HG02642 (cell line): Measurements from ENCODE around the gene HOXC13.

Experiments
- ATAC-seq: cut with Tn5 transposase; IDR thresholded peaks from one replicate; pipeline ENCODE4 v1.9.1; 2021; ENCODE audit warnings: mild to moderate bottlenecking; ENCODE audit not compliant: unreplicated experiment, poor library complexity

HOXC13 gene

GRCh38 chr12:53938326-53939140 lies at the start of gene HOXC13:
Gene HOXC13, plus strand, starts transcription at chr12:53938831. Its CDS starts 76 bp downstream, at chr12:53938907.
- ATAC-seq = no peak

- ATAC-seq = no peak
Observed at GRCh38 chr12:53890081-53890480, 48.5 kb upstream of the HOXC13 start.

- no peak for ATAC-seq
Observed at GRCh38 chr12:53892762-53893395, 45.8 kb upstream of the HOXC13 start.

DNA sequence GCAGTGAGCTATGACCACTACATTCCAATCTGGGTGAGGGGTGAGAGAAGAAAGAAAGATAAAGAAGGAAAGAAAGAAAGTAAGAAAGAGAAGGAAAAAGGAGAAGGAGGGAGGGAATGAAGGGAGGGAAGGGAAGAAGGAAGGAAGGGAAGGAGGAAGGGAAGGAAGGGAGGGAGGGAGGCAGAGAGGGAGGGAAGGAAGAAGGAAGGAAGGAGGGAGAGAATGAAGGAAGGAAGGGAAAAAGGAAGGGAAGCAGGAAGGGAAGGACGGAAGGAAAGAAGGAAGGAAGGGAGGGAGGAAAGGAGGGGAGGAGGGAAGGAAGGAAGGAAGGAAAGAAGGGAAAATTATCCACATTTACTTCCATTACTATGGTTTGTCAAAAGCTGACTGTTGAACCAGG lies 39.4 kb upstream of the HOXC13 start:
- ATAC-seq = no peak

DNA sequence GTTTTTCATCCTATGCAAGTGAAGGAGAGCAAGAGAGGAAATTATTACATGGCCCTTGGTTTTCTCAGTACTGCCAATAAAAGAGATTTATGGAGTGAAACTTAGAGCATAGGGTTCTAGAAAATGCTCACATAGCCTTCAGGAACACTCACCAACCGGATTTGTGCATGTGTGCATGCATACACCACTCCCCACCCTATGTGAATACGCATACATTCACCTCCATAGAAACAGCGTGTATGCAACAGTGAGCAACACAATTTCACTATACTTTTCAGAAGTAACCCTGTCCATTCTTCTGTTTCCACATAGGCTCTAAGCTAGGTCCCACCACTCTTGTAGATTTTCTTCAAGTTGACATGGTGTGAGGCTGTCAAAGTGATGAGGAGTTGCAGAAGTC lies 31.5 kb upstream of the HOXC13 start:
- no peak for ATAC-seq

- ATAC-seq = no peak
Observed at GRCh38 chr12:53916788-53917655, 21.6 kb upstream of the HOXC13 start.

DNA sequence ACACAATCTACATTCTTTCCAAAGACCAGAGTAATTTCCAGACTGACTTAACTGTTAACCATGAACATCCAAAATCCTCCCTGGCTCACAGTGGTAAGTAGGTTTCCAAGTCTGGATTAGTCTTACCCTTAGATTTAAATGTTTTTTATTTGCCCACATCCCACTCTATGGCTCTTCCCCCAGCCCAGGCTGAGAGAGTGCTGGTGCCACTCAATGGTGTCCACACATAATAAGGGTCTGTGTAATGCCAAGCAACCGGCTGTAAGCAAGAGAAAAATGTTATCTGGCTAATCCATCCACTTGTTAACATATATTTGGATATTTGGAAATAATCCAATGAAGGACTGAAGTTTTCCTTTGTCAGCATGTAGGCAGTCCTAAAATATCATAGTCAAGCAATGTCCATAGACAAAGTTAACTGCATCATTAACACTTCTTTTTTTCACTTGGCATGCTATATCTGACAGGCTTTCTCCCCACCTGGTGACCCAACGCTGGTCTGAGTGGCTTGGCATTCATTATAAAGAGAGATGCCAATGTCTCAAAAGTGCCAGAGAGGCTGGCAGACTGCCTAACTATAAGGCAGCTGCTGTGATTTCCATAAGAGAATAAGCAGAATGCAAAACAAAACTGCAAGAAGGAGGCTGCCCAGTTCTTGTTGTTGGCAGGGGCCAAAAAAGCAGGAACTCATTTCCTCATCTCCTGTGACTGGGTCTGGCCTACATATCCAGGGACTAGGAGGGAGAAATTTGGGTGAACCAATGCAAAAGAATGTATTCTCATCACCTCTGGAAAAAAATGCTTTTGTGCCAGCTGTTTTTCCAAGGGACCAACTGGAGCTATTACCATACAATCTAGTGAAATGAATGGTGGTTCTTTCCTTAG lies 13.9 kb upstream of the HOXC13 start:
- no peak for ATAC-seq

- no peak for ATAC-seq
Observed at GRCh38 chr12:53927220-53928029, 11.2 kb upstream of the HOXC13 start.

DNA sequence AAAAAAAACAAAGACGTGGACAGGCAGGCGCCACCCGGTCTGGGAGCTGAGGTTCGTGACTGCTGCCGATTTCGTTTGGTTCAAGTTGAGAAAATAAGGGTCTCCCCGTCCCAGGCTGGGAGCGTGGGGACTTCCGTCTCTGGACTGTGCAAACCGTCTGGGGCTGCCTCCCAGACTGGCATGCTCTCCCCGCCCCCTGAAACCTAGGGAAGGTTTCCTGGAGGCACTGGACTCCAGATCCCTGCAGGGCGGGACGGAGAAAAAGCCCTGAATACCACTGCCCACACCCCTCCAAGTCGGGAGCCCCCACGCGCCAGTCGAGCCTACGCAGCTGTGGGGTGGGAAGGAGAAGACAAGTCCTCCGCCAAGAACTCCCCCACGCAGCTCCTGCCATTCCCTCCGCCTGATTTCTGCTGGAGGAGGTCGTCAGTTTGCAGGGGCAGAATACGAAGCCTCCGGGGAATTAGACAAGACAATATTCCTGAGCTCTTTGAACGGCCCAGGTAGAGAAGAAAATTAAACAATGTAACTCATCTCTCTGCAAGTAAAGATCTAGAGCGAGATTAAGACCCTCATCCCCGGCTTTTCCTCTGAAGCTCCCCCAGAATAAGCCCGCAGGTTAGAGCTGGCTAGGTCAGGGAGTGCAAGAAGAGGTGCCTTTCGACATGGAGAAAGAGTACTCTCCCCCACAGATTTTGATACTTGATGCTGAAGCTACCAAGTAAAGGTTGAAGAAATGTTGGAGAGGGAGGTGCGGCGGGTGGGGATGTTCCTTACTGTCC lies 10.4 kb upstream of the HOXC13 start:
- ATAC-seq = no peak

DNA sequence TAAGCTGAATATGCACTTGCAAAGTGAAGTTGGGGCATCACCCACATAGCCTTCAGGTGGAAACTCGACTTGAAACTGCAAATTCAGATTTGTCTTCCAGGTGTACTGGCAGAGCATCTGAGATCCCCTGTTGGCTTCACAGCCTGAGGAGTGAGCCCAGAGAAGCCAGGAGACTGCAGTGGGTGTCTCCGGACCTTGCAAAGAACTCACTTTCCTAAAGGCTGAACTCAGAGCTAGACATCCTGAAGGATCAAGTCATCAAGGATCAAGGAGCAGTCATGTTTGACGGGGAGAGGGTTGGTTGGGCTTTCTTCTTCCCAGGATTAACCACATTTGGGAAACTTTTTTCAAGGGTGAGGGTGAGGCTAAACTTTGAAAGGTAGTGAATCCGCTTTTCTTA lies 9.1 kb upstream of the HOXC13 start:
- no peak for ATAC-seq

- no peak for ATAC-seq
Observed at GRCh38 chr12:53930591-53931255, 7.9 kb upstream of the HOXC13 start.

- no peak for ATAC-seq
Observed at GRCh38 chr12:53931844-53932581, 6.6 kb upstream of the HOXC13 start.

GRCh38 chr12:53932915-53933314 lies 5.7 kb upstream of the HOXC13 start:
- no peak for ATAC-seq

GRCh38 chr12:53935383-53936341 lies 3.0 kb upstream of the HOXC13 start:
- ATAC-seq = no peak

GRCh38 chr12:53937099-53937498 lies 1.5 kb upstream of the HOXC13 start:
- ATAC-seq = no peak
